OCI-M2 (cell line): ENCODE measurements around the gene CAMK1D.

Source experiments
- DNase-seq: peaks from one replicate; lab custom pipeline; 2025; ENCODE audit not compliant: unreplicated experiment; lab: John Stamatoyannopoulos, UW

CAMK1D gene

GRCh38 chr10:12511651-12512050 lies 162.3 kb downstream of the CAMK1D start:
- no peak for DNase-seq

GRCh38 chr10:12512332-12513002 lies 163.1 kb downstream of the CAMK1D start:
- DNase-seq, result no peak

- no peak for DNase-seq
These were observed 163.6 kb downstream of the CAMK1D start for GRCh38 chr10:12513003-12513365.

- no peak for DNase-seq
These were observed 164.7 kb downstream of the CAMK1D start for GRCh38 chr10:12513775-12514673.

- no peak for DNase-seq
These were observed 168.7 kb downstream of the CAMK1D start for GRCh38 chr10:12518024-12518423.

- no peak for DNase-seq
These were observed 172.1 kb downstream of the CAMK1D start for GRCh38 chr10:12521423-12521822.

- DNase-seq, result no peak
These were observed 177.0 kb downstream of the CAMK1D start for GRCh38 chr10:12526311-12526710.

GRCh38 chr10:12529976-12530375 lies 180.6 kb downstream of the CAMK1D start:
- no peak for DNase-seq

GRCh38 chr10:12531305-12532220 lies 182.2 kb downstream of the CAMK1D start:
- DNase-seq, result no peak

GRCh38 chr10:12533151-12533550 lies 183.8 kb downstream of the CAMK1D start:
- no peak for DNase-seq

- no peak for DNase-seq
These were observed 184.4 kb downstream of the CAMK1D start for GRCh38 chr10:12533723-12534122.

- no peak for DNase-seq
These were observed 185.5 kb downstream of the CAMK1D start for GRCh38 chr10:12534824-12535223.

GRCh38 chr10:12535656-12536055 lies 186.3 kb downstream of the CAMK1D start:
- no peak for DNase-seq

- DNase-seq, result no peak
These were observed 189.2 kb downstream of the CAMK1D start for GRCh38 chr10:12538491-12538995.

GRCh38 chr10:12539350-12540164 lies 190.2 kb downstream of the CAMK1D start:
- no peak for DNase-seq

- no peak for DNase-seq
These were observed 191.0 kb downstream of the CAMK1D start for GRCh38 chr10:12540341-12540781.

GRCh38 chr10:12541446-12542067 lies 192.2 kb downstream of the CAMK1D start:
- DNase-seq, result no peak

GRCh38 chr10:12542133-12542670 lies 192.9 kb downstream of the CAMK1D start:
- DNase-seq, result no peak

- DNase-seq, result no peak
These were observed 194.2 kb downstream of the CAMK1D start for GRCh38 chr10:12543589-12543988.
